Measurements from ENCODE around the gene FLT3. TPM values are rescaled to one million over a fixed set of nuclear protein-coding genes. Genes with fewer than 3 reads are reported as not detected.
A peak's percentile ranks its signal among the peaks of the same experiment; 100 is the strongest.

The FLT3 gene
- total and polyA plus RNA-seq, 2 of the 13 experiments (the other 11 are each of a cell fraction or from before 2014, with no cell fraction given): not detected

DNA sequence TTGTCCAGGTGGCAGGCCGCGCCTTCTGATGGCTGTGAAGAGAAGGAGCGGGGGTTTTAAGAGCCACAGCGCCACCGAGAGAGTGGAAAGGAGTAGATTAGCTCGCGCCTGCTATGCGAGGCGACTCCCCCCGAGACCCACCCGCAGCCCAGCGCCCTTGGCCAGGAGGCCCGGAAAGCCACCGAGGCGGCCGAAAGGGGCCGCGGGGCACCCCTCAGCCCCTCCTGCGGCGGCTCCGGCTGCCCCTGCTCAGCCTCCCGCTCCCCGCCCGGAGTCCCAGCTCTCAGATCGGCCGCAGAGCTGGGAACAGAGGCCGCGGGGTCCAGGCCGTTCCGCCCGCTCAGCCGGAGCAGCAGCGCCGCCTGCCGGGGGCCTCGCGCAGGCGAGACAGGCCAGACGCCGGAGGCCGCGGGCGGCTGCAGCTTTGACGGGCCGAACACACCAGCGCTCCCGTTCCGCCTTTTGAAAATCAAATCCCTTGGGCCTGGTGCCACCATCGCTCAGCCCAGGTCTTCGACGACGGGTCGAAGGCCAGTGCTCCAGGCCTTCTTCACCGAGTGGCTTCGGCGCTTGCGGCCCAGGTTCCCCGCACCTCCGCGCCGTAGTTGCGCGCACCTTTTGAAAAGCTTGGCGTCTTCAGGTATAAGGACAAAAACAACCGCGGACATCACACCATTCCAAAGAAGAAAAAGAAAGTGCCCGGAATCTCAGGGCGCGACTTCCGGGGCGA, 146.5 kb downstream of the FLT3 start (continued):
- TF ChIP-seq EZH2 (conservative IDR thresholded peaks at IDR 0.05; ENCODE audit: low read depth, low read length): no peak
- TF ChIP-seq, protein P1, sequence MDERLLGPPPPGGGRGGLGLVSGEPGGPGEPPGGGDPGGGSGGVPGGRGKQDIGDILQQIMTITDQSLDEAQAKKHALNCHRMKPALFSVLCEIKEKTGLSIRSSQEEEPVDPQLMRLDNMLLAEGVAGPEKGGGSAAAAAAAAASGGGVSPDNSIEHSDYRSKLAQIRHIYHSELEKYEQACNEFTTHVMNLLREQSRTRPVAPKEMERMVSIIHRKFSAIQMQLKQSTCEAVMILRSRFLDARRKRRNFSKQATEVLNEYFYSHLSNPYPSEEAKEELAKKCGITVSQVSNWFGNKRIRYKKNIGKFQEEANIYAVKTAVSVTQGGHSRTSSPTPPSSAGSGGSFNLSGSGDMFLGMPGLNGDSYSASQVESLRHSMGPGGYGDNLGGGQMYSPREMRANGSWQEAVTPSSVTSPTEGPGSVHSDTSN (CRISPR knock-in tag; IDR thresholded peaks at IDR 0.05): no peak
- no peak for TF ChIP-seq FOXK2 (IDR thresholded peaks at IDR 0.05)
- TF ChIP-seq FLYWCH1 (CRISPR knock-in tag; IDR thresholded peaks at IDR 0.05): no peak
- TF ChIP-seq, protein P2, sequence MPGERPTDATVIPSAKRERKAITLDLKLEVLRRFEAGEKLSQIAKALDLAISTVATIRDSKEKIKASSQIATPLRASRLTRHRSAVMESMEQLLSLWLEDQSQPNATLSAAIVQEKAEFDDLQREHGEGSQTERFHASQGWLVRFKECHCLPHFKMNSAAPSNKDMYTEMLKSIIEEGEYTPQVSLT (CRISPR knock-in tag; IDR thresholded peaks at IDR 0.05; ENCODE audit: borderline replicate concordance, low read depth): no peak
- no peak for TF ChIP-seq ZFP37 (CRISPR knock-in tag; IDR thresholded peaks at IDR 0.05; ENCODE audit: borderline replicate concordance)
- no peak for TF ChIP-seq HOXD1 (CRISPR knock-in tag; IDR thresholded peaks at IDR 0.05)
- TF ChIP-seq, protein P3, sequence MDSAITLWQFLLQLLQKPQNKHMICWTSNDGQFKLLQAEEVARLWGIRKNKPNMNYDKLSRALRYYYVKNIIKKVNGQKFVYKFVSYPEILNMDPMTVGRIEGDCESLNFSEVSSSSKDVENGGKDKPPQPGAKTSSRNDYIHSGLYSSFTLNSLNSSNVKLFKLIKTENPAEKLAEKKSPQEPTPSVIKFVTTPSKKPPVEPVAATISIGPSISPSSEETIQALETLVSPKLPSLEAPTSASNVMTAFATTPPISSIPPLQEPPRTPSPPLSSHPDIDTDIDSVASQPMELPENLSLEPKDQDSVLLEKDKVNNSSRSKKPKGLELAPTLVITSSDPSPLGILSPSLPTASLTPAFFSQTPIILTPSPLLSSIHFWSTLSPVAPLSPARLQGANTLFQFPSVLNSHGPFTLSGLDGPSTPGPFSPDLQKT (CRISPR knock-in tag; IDR thresholded peaks at IDR 0.05; ENCODE audit: borderline replicate concordance): no peak
- peak; percentile 33 for TF ChIP-seq YY1 (IDR thresholded peaks at IDR 0.05; ENCODE audit: insufficient read depth, insufficient replicate concordance, low read depth, low read length)
- TF ChIP-seq ZNF777 (CRISPR knock-in tag; IDR thresholded peaks at IDR 0.05): peak; percentile 58
- TF ChIP-seq, protein P4, sequence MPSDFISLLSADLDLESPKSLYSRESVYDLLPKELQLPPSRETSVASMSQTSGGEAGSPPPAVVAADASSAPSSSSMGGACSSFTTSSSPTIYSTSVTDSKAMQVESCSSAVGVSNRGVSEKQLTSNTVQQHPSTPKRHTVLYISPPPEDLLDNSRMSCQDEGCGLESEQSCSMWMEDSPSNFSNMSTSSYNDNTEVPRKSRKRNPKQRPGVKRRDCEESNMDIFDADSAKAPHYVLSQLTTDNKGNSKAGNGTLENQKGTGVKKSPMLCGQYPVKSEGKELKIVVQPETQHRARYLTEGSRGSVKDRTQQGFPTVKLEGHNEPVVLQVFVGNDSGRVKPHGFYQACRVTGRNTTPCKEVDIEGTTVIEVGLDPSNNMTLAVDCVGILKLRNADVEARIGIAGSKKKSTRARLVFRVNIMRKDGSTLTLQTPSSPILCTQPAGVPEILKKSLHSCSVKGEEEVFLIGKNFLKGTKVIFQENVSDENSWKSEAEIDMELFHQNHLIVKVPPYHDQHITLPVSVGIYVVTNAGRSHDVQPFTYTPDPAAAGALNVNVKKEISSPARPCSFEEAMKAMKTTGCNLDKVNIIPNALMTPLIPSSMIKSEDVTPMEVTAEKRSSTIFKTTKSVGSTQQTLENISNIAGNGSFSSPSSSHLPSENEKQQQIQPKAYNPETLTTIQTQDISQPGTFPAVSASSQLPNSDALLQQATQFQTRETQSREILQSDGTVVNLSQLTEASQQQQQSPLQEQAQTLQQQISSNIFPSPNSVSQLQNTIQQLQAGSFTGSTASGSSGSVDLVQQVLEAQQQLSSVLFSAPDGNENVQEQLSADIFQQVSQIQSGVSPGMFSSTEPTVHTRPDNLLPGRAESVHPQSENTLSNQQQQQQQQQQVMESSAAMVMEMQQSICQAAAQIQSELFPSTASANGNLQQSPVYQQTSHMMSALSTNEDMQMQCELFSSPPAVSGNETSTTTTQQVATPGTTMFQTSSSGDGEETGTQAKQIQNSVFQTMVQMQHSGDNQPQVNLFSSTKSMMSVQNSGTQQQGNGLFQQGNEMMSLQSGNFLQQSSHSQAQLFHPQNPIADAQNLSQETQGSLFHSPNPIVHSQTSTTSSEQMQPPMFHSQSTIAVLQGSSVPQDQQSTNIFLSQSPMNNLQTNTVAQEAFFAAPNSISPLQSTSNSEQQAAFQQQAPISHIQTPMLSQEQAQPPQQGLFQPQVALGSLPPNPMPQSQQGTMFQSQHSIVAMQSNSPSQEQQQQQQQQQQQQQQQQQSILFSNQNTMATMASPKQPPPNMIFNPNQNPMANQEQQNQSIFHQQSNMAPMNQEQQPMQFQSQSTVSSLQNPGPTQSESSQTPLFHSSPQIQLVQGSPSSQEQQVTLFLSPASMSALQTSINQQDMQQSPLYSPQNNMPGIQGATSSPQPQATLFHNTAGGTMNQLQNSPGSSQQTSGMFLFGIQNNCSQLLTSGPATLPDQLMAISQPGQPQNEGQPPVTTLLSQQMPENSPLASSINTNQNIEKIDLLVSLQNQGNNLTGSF (CRISPR knock-in tag; IDR thresholded peaks at IDR 0.05): no peak
- TF ChIP-seq MBD4 (IDR thresholded peaks at IDR 0.05; ENCODE audit: borderline replicate concordance, low read length): no peak
- no peak for TF ChIP-seq CEBPB (IDR thresholded peaks at IDR 0.05; ENCODE audit: borderline replicate concordance, low read depth, low read length)
- TF ChIP-seq, protein P5, sequence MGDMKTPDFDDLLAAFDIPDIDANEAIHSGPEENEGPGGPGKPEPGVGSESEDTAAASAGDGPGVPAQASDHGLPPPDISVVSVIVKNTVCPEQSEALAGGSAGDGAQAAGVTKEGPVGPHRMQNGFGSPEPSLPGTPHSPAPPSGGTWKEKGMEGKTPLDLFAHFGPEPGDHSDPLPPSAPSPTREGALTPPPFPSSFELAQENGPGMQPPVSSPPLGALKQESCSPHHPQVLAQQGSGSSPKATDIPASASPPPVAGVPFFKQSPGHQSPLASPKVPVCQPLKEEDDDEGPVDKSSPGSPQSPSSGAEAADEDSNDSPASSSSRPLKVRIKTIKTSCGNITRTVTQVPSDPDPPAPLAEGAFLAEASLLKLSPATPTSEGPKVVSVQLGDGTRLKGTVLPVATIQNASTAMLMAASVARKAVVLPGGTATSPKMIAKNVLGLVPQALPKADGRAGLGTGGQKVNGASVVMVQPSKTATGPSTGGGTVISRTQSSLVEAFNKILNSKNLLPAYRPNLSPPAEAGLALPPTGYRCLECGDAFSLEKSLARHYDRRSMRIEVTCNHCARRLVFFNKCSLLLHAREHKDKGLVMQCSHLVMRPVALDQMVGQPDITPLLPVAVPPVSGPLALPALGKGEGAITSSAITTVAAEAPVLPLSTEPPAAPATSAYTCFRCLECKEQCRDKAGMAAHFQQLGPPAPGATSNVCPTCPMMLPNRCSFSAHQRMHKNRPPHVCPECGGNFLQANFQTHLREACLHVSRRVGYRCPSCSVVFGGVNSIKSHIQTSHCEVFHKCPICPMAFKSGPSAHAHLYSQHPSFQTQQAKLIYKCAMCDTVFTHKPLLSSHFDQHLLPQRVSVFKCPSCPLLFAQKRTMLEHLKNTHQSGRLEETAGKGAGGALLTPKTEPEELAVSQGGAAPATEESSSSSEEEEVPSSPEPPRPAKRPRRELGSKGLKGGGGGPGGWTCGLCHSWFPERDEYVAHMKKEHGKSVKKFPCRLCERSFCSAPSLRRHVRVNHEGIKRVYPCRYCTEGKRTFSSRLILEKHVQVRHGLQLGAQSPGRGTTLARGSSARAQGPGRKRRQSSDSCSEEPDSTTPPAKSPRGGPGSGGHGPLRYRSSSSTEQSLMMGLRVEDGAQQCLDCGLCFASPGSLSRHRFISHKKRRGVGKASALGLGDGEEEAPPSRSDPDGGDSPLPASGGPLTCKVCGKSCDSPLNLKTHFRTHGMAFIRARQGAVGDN (CRISPR knock-in tag; IDR thresholded peaks at IDR 0.05): peak; percentile 38; the same call in 1 of the 2 replicates
